GM12865 (cell line): ENCODE data around the gene COL23A1.

ENCODE experiments used
- DNase-seq: peaks from one replicate; pipeline ENCODE4 v3.0.0; 2010; ENCODE audit warnings: low read depth
- H3K4me3 ChIP-seq: 2 replicates; pipeline ENCODE4 v1.5.1; 2011; ENCODE audit warnings: mild to moderate bottlenecking, low read depth, low read length, control low read depth
- TF ChIP-seq, protein P1 (sequence below): IDR thresholded peaks from 2 replicates; pipeline ENCODE4 v1.5.1; 2011; ENCODE audit warnings: low read length, control low read depth, low read depth, inconsistent platforms; ENCODE audit not compliant: insufficient read depth; ENCODE audit errors: missing control alignments

The COL23A1 gene

GRCh38 chr5:178399701-178400095, 190.5 kb downstream of the COL23A1 start:
- TF ChIP-seq, protein P1, sequence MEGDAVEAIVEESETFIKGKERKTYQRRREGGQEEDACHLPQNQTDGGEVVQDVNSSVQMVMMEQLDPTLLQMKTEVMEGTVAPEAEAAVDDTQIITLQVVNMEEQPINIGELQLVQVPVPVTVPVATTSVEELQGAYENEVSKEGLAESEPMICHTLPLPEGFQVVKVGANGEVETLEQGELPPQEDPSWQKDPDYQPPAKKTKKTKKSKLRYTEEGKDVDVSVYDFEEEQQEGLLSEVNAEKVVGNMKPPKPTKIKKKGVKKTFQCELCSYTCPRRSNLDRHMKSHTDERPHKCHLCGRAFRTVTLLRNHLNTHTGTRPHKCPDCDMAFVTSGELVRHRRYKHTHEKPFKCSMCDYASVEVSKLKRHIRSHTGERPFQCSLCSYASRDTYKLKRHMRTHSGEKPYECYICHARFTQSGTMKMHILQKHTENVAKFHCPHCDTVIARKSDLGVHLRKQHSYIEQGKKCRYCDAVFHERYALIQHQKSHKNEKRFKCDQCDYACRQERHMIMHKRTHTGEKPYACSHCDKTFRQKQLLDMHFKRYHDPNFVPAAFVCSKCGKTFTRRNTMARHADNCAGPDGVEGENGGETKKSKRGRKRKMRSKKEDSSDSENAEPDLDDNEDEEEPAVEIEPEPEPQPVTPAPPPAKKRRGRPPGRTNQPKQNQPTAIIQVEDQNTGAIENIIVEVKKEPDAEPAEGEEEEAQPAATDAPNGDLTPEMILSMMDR: no peak
- no peak for DNase-seq
- no peak overlapping the region for H3K4me3 ChIP-seq

DNA sequence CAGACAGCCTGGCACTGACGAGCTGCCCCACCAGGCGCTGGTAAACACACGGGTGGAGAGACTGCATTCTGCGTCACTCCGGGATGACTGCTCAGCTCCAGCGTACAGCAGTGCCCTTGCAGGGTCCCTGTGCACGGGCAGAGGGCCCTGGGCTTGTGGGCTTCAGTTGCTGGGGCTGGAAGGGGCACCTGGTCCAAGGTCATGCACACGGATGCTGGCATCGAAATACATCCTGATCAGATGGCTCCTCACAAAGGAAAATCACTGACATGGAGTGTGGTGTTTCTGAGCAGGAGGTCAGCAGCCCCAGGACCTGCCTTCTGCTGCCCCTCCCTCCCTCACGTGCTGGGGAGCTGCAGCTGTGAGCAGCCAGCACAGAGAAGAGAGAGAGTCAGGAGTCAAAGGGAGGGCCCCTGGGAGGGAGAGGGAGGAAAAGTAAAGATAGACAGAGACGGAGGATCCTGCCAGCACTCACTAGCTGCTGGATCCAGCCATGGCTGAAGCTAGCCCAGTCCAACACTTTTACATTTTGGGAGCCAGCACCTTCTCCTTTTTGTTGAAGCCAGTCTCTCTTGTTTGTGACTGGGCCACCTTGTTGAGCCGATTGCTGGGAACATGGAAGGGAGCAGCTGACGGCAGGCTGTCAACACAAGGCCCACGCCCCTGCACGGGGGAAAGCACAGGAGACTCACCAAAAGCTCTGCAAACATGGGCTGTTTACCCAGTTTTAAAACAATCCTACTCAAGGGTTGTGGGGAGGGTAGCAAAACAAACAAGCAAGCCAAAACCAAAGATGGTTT, 191.1 kb downstream of the COL23A1 start:
- DNase-seq: no peak
- TF ChIP-seq, protein P1: no peak
- no peak overlapping the region for H3K4me3 ChIP-seq

GRCh38 chr5:178396796-178397720, 193.1 kb downstream of the COL23A1 start:
- TF ChIP-seq, protein P1: no peak
- H3K4me3 ChIP-seq: no peak overlapping the region
- DNase-seq: no peak

DNA sequence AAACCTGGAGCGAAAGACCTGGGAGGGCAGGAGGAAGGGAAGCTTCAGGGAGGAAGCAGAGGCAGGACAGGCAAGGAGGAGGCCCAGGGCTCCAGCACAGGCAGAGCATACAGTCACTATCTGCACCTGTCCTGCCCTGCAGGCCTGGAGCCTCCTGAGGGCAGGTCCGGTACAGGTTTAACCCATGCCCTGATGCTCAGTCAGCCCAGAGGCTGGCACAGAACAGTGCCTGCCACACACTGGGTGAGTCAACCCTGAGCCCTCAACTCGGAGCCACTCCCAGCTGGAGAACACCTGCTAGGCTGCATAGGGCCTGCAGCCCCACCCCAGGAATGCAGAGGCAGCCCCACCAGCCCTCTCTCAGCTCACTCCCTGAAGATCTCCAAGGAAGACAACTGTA, 196.1 kb downstream of the COL23A1 start:
- no peak overlapping the region for H3K4me3 ChIP-seq
- no peak for DNase-seq
- TF ChIP-seq, protein P1: no peak

GRCh38 chr5:178392931-178393394, 197.2 kb downstream of the COL23A1 start:
- DNase-seq: no peak
- no peak overlapping the region for H3K4me3 ChIP-seq
- TF ChIP-seq, protein P1: no peak

- TF ChIP-seq, protein P1: no peak
These were observed 197.8 kb downstream of the COL23A1 start for GRCh38 chr5:178392386-178392785.

More at GRCh38 chr5:178392386-178392785, 197.8 kb downstream of the COL23A1 start:
- H3K4me3 ChIP-seq: no peak overlapping the region
- no peak for DNase-seq
